ENCODE data around the gene RALGAPA1. TPM values are rescaled to one million over a fixed set of nuclear protein-coding genes. Genes with fewer than 3 reads are reported as not detected.

RALGAPA1 gene
- total RNA-seq, 1 experiment from 2014 or later: 30.0 TPM

DNA sequence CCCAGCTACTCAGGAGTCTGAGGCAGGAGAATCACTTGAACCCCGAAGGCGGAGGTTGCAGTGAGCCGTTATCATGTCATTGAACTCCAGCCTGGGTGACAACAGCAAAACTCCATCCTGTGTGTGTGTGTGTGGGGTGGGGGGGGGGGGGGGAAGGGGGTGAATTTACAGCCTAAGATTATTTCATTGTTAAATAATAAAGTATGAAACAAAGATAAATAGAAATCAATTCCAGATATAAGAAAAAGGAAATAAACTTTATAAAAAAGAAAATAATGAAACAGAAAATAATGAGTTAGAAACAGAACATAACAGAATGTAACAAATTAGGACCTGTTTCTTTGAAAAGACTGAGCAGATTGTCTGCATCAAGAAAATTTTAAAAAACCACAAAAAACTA, 191.6 kb downstream of the RALGAPA1 start:
- POLR2A ChIA-PET (ENCODE audit: unreplicated experiment): interaction anchor here (0.6 kb wide), 1 partner anchor 209 kb away, joined by 10 read pairs; no protein-coding TSS in a partner anchor
- no peak overlapping the region for H2AFZ ChIP-seq
- no peak overlapping the region for H3K4me3 ChIP-seq
- H3K36me3 ChIP-seq (ENCODE audit: low read depth): no peaks in the 10 kb centered on the region
- no peak overlapping the region for H3K4me2 ChIP-seq
- no TSS peak for BruUV-seq (replicated peaks)
- H3K9me2 ChIP-seq (ENCODE audit: insufficient read depth): no peaks in the 10 kb centered on the region
- no peaks in the 10 kb centered on the region for H4K20me1 ChIP-seq (ENCODE audit: insufficient read depth)
- no peaks in the 10 kb centered on the region for H3K27me3 ChIP-seq (ENCODE audit: insufficient read depth, low read depth)
- no peak for DNase-seq
- TF ChIP-seq EZH2 (IDR thresholded peaks at IDR 0.05; ENCODE audit: low read depth): no peak
- TF ChIP-seq, protein P1, sequence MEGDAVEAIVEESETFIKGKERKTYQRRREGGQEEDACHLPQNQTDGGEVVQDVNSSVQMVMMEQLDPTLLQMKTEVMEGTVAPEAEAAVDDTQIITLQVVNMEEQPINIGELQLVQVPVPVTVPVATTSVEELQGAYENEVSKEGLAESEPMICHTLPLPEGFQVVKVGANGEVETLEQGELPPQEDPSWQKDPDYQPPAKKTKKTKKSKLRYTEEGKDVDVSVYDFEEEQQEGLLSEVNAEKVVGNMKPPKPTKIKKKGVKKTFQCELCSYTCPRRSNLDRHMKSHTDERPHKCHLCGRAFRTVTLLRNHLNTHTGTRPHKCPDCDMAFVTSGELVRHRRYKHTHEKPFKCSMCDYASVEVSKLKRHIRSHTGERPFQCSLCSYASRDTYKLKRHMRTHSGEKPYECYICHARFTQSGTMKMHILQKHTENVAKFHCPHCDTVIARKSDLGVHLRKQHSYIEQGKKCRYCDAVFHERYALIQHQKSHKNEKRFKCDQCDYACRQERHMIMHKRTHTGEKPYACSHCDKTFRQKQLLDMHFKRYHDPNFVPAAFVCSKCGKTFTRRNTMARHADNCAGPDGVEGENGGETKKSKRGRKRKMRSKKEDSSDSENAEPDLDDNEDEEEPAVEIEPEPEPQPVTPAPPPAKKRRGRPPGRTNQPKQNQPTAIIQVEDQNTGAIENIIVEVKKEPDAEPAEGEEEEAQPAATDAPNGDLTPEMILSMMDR (conservative IDR thresholded peaks at IDR 0.05): no peak
- H3K4me1 ChIP-seq (replicated peaks; ENCODE audit: insufficient read depth): no peaks in the 10 kb centered on the region
- intact Hi-C loops (cut with micrococcal nuclease; ENCODE audit: unreplicated experiment): loop anchor here (5.0 kb wide), 1 partner anchor 35 kb away; no protein-coding TSS in a partner anchor
- CTCF ChIA-PET: no interaction called here
- H3K27ac ChIP-seq: no peak overlapping the region
- H3K79me2 ChIP-seq (ENCODE audit: low read depth): no peaks in the 10 kb centered on the region
- H3F3A ChIP-seq (ENCODE audit: insufficient read depth, low read depth): no peaks in the 10 kb centered on the region
- no peaks in the 10 kb centered on the region for H3K9me3 ChIP-seq (ENCODE audit: insufficient read depth, low read depth)

GRCh38 chr14:35607380-35607779, 201.7 kb downstream of the RALGAPA1 start:
- Histone ChIP-seq H3K27me3 (ENCODE audit: insufficient read depth, low read depth) (no peaks in the 10 kb centered on the region), H3K36me3 (ENCODE audit: low read depth) (no peaks in the 10 kb centered on the region; the same call in 1 of the 2 replicates), H3K4me1 (replicated peaks; ENCODE audit: insufficient read depth) (no peaks in the 10 kb centered on the region), H3K9me3 (ENCODE audit: insufficient read depth, low read depth) (no peaks in the 10 kb centered on the region), H3K27ac (no peak overlapping the region), H3K4me3 (no peak overlapping the region), H3K9me2 (ENCODE audit: insufficient read depth) (no peaks in the 10 kb centered on the region), H3K4me2 (no peak overlapping the region), H2AFZ (no peak overlapping the region), H3K79me2 (ENCODE audit: low read depth) (no peaks in the 10 kb centered on the region), H3F3A (ENCODE audit: insufficient read depth, low read depth) (no peaks in the 10 kb centered on the region), H4K20me1 (ENCODE audit: insufficient read depth) (no peaks in the 10 kb centered on the region)
- CTCF ChIA-PET: no interaction called here
- TF ChIP-seq, protein P1 (conservative IDR thresholded peaks at IDR 0.05): no peak
- TF ChIP-seq EZH2 (IDR thresholded peaks at IDR 0.05; ENCODE audit: low read depth): no peak
- no TSS peak for BruUV-seq (replicated peaks)
- DNase-seq: no peak
- intact Hi-C loops (cut with micrococcal nuclease; ENCODE audit: unreplicated experiment): no loop called here
- POLR2A ChIA-PET (ENCODE audit: unreplicated experiment): interaction anchor here (0.7 kb wide), 1 partner anchor 673 kb away, joined by 6 read pairs; no protein-coding TSS in a partner anchor

DNA sequence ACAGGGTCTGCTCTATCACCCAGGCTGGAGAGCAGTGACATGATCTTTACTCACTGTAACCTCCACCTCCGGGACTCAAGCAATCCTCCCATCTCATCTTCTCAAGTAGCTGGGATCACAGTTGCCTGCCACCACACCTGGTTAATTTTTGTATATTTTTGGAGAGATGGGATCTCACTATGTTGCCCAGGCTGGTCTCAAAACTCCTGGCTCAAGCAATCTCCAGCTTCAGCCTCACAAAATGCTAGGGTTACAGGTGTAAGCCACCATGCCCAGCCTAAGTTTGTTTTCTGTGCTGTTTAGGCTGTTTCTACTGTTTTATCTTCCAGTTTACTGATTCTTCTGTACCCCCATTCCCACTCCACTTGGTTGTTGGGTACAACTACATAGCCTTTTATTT, 208.8 kb downstream of the RALGAPA1 start:
- H2AFZ ChIP-seq: no peak overlapping the region
- ChIA-PET POLR2A (ENCODE audit: unreplicated experiment) (no interaction called here), CTCF (no interaction called here)
- TF ChIP-seq EZH2 (IDR thresholded peaks at IDR 0.05; ENCODE audit: low read depth): no peak
- TF ChIP-seq, protein P1 (conservative IDR thresholded peaks at IDR 0.05): no peak
- H3K4me2 ChIP-seq: no peak overlapping the region
- H3K9me3 ChIP-seq (ENCODE audit: insufficient read depth, low read depth): no peaks in the 10 kb centered on the region
- no peaks in the 10 kb centered on the region for H3K27me3 ChIP-seq (ENCODE audit: insufficient read depth, low read depth)
- no peak for DNase-seq
- H3K79me2 ChIP-seq (ENCODE audit: low read depth): no peaks in the 10 kb centered on the region
- H3F3A ChIP-seq (ENCODE audit: insufficient read depth, low read depth): no peaks in the 10 kb centered on the region
- intact Hi-C loops (cut with micrococcal nuclease; ENCODE audit: unreplicated experiment): no loop called here
- H3K4me1 ChIP-seq (replicated peaks; ENCODE audit: insufficient read depth): no peaks in the 10 kb centered on the region
- no peaks in the 10 kb centered on the region for H4K20me1 ChIP-seq (ENCODE audit: insufficient read depth)
- no peaks in the 10 kb centered on the region for H3K9me2 ChIP-seq (ENCODE audit: insufficient read depth)
- BruUV-seq (replicated peaks): no TSS peak
- no peaks in the 10 kb centered on the region for H3K36me3 ChIP-seq (ENCODE audit: low read depth)
- H3K27ac ChIP-seq: no peak overlapping the region
- no peak overlapping the region for H3K4me3 ChIP-seq

Measured in PC-9 (cell line).